GM23338 (cell line): Measurements from ENCODE around the gene DSE.

Source experiments
- CREB1 ChIP-seq: fragments of 250-450 bp; sonication (Bioruptor Pico); IDR thresholded peaks from 2 replicates; pipeline ENCODE4 v1.5.0; 2020; ENCODE audit warnings: low read depth, mild to moderate bottlenecking, moderate library complexity
- CTCF ChIP-seq, 2 experiments: fragments of 200-600 bp in 1 of 2; sonication (generic) in 1 of 2; conservative IDR thresholded peaks; 2 replicates each; pipeline versions ENCODE4 v1.5.1 to v1.6.1; 2016 to 2017; ENCODE audit warnings: antibody characterized with exemption in 2 of 2, low read depth in 2 of 2, mild to moderate bottlenecking in 2 of 2, moderate library complexity in 1 of 2
- ETS1 ChIP-seq: IDR thresholded peaks from 2 replicates; pipeline ENCODE4 v1.6.1; 2016; ENCODE audit warnings: antibody characterized with exemption
- EZH2 ChIP-seq: fragments of 200-600 bp; sonication (generic); IDR thresholded peaks from one replicate; pipeline ENCODE4 v1.8.0; 2017; ENCODE audit warnings: antibody characterized with exemption, mild to moderate bottlenecking, low read depth; ENCODE audit not compliant: unreplicated experiment
- EZH2phosphoT487 ChIP-seq: fragments of 200-600 bp; sonication (generic); IDR thresholded peaks from one replicate; pipeline ENCODE4 v1.8.1; 2018; ENCODE audit warnings: antibody characterized with exemption; ENCODE audit not compliant: unreplicated experiment
- POLR2AphosphoS5 ChIP-seq: IDR thresholded peaks from 2 replicates; pipeline ENCODE4 v1.6.1; 2016; ENCODE audit warnings: antibody characterized with exemption, low read depth
- STAT1 ChIP-seq: IDR thresholded peaks from one replicate; pipeline ENCODE4 v1.6.1; 2016; ENCODE audit warnings: antibody characterized with exemption; ENCODE audit not compliant: unreplicated experiment
- TF ChIP-seq, protein P1 (sequence below): IDR thresholded peaks from one replicate; pipeline ENCODE4 v1.6.1; 2018; ENCODE audit warnings: antibody characterized with exemption; ENCODE audit not compliant: unreplicated experiment

DNA sequence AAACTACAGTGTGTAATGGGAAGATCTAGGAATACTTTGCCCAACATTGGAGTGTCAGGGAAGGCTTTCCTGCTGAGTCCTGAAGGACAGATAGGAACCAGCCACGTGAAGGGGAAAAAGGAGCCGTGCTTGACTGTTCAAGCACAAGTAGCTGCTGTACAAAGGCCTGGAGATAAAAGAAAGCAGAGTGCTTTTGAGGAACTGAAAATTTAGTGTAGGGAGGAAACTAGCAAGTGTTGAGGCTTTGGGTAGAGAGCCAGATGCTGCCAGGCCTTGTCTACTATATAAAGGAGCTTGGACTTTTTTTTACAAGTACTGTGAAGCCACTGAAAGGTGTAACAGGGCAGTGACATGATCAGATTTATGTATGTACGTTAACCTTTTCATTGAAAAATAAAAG is 39.0 kb downstream of the DSE start:
- TF ChIP-seq CTCF (conservative IDR thresholded peaks at IDR 0.05; ENCODE audit: low read depth in 2 of 2), result no peak
- TF ChIP-seq EZH2phosphoT487, result no peak
- TF ChIP-seq EZH2, result no peak
- no peak for TF ChIP-seq ETS1
- TF ChIP-seq POLR2AphosphoS5, result no peak
- no peak for TF ChIP-seq CREB1 (CRISPR knock-in tag)
- TF ChIP-seq, protein P1, sequence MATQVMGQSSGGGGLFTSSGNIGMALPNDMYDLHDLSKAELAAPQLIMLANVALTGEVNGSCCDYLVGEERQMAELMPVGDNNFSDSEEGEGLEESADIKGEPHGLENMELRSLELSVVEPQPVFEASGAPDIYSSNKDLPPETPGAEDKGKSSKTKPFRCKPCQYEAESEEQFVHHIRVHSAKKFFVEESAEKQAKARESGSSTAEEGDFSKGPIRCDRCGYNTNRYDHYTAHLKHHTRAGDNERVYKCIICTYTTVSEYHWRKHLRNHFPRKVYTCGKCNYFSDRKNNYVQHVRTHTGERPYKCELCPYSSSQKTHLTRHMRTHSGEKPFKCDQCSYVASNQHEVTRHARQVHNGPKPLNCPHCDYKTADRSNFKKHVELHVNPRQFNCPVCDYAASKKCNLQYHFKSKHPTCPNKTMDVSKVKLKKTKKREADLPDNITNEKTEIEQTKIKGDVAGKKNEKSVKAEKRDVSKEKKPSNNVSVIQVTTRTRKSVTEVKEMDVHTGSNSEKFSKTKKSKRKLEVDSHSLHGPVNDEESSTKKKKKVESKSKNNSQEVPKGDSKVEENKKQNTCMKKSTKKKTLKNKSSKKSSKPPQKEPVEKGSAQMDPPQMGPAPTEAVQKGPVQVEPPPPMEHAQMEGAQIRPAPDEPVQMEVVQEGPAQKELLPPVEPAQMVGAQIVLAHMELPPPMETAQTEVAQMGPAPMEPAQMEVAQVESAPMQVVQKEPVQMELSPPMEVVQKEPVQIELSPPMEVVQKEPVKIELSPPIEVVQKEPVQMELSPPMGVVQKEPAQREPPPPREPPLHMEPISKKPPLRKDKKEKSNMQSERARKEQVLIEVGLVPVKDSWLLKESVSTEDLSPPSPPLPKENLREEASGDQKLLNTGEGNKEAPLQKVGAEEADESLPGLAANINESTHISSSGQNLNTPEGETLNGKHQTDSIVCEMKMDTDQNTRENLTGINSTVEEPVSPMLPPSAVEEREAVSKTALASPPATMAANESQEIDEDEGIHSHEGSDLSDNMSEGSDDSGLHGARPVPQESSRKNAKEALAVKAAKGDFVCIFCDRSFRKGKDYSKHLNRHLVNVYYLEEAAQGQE, result no peak
- TF ChIP-seq STAT1, result no peak
